Left lobe of liver (tissue), 1 donor: ENCODE data around the gene CXCR1. TPM values are rescaled to one million over a fixed set of nuclear protein-coding genes. Genes with fewer than 3 reads are reported as not detected.

ENCODE experiments used
- total RNA-seq: library from RNA; stranded (reverse); gene quantifications from one replicate; pipeline ENCODE4 v1.2.1, GENCODE V29; 2021
- donor health status: DM: no; HTN: yes; CAD: no.

Gene CXCR1
- total RNA-seq, 1 donor from 2014 or later: 0.30 TPM

Other genes starting within 250 kb of the CXCR1 start
- gene TNS1, start 164.0 kb downstream of the CXCR1 start, total RNA-seq: 102 TPM
- gene RUFY4, start 97.7 kb downstream of the CXCR1 start, total RNA-seq: not detected
- 0.45 TPM for gene CXCR2, start 40.9 kb downstream of the CXCR1 start, total RNA-seq
- 51.4 TPM for gene ARPC2, start 50.2 kb upstream of the CXCR1 start, total RNA-seq
- 1.3 TPM for gene GPBAR1, start 94.1 kb upstream of the CXCR1 start, total RNA-seq
- gene AAMP, start 103.2 kb upstream of the CXCR1 start, total RNA-seq: 43.9 TPM
- 102 TPM for gene PNKD, start 103.6 kb upstream of the CXCR1 start, total RNA-seq
- 117 TPM for gene TMBIM1, start 125.5 kb upstream of the CXCR1 start, total RNA-seq
- gene CATIP, start 189.9 kb upstream of the CXCR1 start, total RNA-seq: not detected
- 3.3 TPM for gene SLC11A1, start 215.3 kb upstream of the CXCR1 start, total RNA-seq
- 105 TPM for gene CTDSP1, start 232.9 kb upstream of the CXCR1 start, total RNA-seq